NCI-H146 treated with DMSO at 0.1 percent for 48 hours (cell line): ENCODE results near the gene MED27.
A peak's percentile ranks its signal among the peaks of the same experiment; 100 is the strongest.

Experiments used
- DNase-seq: peaks from one replicate; lab custom pipeline; 2025; ENCODE audit not compliant: unreplicated experiment; lab: John Stamatoyannopoulos, UW

MED27 gene

DNA sequence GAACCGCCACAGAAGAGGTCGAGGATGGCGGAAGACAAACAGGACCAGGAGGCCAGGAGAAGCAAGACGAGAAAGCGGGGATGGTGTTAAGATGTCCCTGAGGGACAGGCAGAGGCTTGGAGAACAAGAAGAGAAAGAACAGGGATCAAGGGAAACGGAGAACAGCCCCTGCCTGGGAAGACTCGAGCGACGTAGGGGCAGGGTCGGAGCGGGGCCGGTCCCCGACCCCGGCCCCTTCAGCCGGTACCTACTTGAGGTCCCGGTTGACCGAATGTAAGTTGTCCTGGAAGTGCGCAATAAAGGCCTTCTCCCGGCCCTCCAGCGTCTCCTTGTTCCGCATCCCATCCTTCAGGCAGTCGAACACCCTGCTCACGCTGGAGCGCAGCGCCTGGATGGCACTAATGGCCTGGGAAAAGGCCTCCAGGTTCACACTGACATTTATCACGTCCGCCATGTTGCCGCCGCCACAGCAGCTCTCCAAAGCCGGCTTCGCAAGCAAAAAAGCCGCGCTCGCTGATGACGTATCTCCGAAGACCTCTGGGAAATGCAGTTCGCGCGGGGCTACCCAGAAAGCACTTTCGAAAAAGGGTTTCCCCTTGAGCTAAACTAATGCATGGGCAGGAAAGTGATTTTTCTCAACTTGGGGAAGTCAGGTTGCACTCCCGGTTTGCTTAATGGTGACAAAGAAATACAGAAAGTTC lies at the start of gene MED27:
Gene MED27, minus strand, starts transcription at position 477 of the 701 bp plus-strand sequence. Its CDS starts 23 bp downstream, at position 454.
- peak; percentile 40 for DNase-seq

DNA sequence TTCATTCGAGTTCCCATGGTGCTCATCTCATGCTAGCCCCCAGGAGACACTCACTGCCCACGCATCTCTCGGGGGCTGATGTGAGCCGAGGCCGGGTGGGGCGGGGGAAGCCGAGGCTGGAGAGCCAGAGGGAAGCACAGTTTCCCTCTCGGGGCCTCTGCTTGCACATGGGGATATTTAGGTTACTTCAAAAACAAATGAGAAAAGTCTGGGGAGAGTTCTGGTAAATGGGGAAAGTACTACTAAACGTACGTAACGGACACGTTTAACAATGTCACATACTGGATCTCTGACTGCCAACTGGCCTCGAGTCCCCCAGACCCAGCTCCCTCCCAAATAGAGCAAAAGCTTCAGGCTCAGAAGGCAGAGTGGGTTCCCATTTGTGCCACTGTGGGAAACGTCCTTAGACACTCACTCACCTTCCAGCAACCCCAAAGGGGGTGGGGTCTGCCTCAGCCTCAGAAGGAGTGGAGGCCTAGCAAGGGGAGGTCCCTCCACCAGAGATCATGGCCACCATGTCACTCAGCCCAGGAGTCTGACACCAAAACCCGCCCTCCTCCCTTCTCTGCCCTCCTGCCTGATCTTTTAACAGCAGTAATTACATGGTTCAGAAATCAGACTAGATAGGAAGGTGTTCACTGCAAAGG lies 48.3 kb upstream of the MED27 start:
- no peak for DNase-seq

GRCh38 chr9:132126680-132127236 lies 47.1 kb upstream of the MED27 start:
- DNase-seq: no peak

DNA sequence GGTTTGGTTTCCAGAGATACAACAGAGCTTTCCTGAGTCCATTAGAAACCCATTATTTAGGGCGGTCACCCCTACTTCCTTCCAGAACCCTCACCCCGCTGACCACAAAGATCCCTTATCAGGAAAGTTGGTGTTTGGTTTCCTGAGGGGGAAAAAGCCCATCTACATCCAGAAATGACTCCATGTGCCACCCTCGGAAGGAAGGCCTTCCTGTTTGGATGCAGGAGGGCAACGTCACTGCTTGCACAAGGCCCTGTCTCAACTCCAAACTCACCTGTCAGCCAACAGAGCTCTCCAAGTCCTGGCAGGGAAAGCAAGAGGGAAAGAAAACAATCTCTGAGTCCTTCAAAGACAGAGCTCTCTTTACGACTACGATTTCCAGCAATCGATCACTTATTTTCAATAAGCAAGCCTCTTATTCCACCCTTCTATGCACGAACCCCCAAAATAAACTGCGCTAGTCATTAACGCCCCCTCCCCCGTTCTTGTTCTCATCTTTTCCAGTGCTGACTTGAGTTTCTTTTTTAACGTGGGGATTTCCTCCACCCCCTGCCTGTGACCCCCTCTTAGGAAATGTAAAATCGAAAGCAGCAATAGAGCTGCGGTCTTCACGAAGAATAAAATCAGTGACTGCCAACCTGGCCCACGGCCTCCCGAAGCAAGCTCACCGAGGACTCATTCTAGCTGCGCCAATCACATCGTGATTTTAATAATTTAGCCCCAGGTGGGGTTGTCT lies 46.4 kb upstream of the MED27 start:
- no peak for DNase-seq

DNA sequence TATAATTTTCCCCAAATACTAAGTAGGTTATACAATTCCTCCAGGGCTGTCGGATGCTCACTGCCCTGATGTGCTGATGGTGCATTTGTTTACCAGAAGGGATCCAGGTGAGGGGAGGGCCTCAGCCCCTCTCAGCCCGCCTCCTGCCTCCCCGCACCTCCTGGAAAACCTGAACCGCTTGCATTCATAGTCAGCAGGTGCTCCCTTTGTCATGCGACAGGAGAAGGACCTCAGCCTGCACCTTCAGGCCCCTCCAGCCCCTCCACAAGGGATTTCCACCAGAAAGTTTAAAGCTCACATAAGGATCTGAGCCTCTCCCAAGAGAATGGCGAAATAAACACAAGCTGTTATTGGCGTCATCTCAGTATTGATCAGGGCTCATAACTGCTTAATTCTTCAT lies 45.7 kb upstream of the MED27 start:
- DNase-seq: no peak

DNA sequence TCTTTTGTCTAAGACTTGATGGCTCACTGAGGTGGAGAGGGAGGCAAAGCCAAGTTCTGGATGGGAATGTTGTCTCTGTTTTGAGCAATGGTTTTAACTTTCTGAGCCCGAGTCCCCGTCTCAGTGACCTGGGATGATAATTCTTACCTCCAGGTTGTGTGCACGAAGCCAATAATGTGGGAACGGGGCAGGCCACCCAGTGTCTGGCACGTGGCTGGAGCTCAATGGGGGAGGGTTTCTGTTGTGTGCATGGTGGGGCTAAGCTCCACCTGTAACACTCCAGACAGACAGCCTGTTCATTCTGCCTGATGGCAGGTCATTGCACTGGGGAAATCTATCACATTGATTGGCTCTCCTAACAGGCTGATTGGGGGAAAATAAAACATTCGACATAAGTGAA lies 45.1 kb upstream of the MED27 start:
- DNase-seq: no peak

DNA sequence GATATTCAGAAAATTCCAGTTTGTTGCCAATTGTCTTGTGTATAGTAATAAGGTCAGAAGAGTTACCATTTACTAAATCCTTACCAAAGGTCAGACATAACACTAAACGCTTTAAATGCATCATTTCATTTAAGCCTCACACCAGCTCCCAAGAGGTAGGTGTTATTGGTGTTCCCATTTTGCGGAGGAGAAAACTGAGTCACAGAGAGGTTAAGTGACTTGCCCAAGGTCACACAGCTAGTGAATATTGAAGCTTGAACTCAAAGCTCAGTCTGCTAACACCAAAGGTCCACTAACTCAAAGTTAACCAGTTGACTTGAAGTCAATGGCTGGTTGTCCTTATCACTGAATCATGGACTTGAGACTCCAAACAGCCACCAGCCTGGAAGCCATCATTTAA lies 41.4 kb upstream of the MED27 start:
- no peak for DNase-seq

DNA sequence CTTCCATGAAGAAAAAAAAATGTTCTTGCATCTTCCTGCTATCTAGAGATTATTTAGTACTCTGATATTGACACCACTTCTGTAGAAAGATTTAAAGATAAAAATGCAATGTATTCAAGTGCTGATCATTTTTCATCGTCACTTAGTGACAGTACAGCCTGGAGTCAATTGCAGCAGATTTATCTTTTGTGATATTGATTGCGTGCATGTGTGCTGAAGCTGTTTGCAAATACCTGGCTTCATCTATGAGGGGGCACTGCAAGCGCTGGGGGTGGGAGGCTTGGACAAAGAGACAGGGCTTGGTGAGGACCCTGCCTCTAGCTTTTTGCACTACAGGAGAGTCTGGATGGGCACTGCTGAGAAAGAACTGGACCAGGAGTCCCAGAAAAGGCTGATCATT lies 38.0 kb upstream of the MED27 start:
- no peak for DNase-seq

GRCh38 chr9:132116583-132116982 lies 36.9 kb upstream of the MED27 start:
- peak; percentile 16 for DNase-seq

- DNase-seq: no peak
Measured at GRCh38 chr9:132114102-132114707, 34.5 kb upstream of the MED27 start.

DNA sequence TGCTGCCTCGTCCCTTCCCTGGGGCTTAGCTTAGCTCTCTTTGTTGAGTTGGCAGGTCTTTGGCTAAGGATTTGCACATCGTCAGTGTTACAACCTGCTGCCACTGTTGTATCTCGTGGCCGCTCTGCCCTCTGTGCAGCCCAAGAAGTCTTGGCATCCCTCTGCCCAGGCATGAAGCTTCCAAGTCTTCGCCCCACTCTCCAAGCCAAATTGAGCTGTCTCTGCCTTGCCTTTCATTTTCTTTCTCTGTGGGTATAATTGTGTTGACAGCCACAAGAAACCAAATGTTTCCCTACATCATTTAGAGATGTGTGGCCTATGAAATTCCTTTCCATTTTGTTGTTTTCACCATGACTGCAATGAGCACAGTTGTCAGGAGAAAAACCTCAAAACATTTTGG lies 29.6 kb upstream of the MED27 start:
- DNase-seq: no peak

DNA sequence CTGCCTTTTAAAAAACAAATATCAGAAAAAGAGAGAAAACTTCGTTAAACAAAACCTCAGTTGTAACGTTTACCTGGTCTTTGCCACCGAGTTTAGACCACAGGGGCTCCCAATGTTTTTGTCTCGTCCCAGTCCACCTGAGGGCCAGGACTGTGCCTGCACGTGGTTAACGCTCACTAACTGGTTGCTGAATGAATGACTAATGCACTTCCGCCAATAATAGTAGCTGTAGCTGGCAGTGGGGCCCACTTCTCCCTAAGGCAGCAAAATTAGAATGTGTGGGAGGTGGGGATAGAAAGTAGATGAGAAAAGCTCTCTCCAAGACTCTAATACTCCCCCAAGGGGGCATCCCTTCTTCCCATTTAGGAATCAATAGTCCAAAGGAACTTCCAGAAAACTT lies 29.1 kb upstream of the MED27 start:
- DNase-seq: no peak

DNA sequence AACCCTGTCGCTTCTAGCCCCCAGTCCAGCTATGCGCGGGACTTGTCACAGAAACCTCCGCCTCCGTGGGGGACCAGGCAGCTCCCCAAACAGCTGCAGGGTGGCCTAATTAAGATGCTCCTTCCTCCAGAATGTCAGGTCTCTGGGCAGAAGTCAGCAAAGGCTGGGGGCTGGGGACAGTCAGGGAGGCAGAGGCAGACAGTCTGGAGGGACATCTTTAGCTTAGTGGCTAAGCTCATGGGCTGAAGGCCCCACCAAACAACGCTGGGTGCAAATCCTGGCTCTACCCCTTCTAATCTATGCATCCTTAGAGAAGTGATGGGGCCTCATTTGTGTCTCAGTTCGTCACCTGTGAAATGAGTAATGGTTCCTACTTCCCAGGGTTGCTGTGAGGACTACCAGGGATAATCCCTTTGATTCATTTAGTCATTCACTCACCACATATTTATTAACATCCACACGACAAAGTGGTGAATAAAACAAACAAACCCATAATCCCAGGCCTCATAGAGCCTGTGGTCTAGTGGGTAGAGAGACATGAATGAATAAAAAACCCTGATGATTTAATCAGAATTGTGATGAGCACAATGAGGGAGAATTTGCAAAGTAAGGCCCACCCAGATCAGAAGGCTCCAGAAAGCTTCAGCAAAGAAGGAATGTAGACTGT lies 20.2 kb upstream of the MED27 start:
- DNase-seq: no peak

DNA sequence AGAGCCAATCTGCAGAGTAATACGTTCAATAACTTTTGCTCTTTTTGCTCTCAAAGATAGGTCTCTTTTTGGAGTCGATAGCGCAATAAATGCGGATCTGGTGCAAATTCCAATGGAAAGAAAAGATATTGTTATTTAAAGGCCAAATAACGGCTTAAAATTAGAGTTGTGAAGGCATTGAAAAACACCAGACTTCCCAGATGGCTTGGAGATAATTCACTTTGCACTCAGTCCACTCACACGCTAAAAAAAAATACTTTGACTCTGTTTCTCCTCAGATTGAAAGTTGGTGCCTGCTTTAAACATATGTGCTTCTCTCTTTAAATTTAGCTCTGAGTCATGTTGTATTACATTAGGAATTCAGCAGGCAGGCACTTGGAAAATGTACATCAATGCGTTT lies 19.5 kb upstream of the MED27 start:
- DNase-seq: no peak

- DNase-seq: no peak
Measured at GRCh38 chr9:132094314-132094791, 14.7 kb upstream of the MED27 start.

GRCh38 chr9:132090771-132091170 lies 11.1 kb upstream of the MED27 start:
- no peak for DNase-seq

- no peak for DNase-seq
Measured at GRCh38 chr9:132087438-132088030, 7.9 kb upstream of the MED27 start.

DNA sequence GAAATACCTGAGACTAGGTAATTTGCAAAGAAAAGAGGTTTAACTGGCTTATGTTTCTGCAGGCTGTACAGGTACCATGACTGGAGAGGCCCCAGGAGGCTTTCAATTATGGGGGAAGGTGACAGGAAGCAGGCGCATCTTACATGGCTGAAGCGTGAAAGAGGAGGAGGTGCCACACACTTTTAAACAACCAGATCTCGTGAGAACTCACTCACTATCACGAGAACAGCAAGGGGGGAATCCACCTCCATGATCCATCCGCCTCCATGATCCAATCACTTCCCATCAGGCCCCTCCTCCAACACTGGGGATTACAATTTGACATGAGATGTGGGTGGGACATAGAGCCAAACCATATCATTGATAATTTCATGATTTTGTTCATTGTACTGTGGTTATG lies 2.5 kb upstream of the MED27 start:
- no peak for DNase-seq

DNA sequence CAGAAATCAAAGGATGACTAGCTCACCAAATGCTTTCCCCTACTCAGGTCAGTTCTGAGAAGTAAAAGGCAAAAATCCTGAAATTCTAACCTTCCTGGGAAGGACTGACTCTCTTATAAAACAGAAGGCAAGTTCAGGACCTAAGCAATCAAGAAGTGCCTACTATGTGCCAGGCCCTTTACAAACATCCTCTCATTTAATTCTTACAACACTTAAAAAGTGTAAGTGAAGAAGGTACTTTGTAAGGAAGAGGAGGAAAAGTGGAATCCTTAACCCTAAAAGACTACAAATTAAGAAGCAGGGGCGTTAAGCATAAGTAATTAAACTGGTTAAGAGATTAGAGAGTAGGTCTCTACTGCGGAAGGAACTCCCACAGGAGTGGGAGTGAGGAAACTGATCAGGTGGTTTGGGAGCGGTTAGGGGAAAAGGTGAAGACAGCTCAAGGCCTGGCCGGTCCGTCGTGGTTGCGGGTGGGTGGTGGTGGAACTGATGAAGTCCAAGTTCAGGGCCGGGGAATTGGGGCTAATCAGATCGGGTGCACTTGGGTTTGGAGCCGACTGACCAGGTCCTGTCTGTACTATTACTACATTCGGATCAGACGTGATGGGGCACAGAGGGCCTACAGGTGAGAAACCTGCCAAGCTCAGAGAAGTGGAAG lies 839 bp downstream of the MED27 start:
- DNase-seq: no peak
